SK-N-SH treated with all-trans-retinoic acid at 6 μM for 48 hours (cell line): ENCODE data around the gene FNDC11.

ENCODE experiments used
- BACH2 ChIP-seq: fragments of 250-450 bp; sonication (Bioruptor Pico); IDR thresholded peaks from 2 replicates; pipeline ENCODE4 v1.9.0; 2021; ENCODE audit warnings: mild to moderate bottlenecking, borderline replicate concordance
- CSDC2 ChIP-seq: fragments of 250-450 bp; sonication (Bioruptor Pico); IDR thresholded peaks from 2 replicates; pipeline ENCODE4 v1.5.0; 2020; ENCODE audit warnings: mild to moderate bottlenecking, moderate library complexity
- RARB ChIP-seq: fragments of 250-450 bp; sonication (Bioruptor Pico); IDR thresholded peaks from 2 replicates; pipeline ENCODE4 v1.8.0; 2021; ENCODE audit warnings: mild to moderate bottlenecking, moderate library complexity
- ZFP3 ChIP-seq: fragments of 250-450 bp; sonication (Bioruptor Pico); IDR thresholded peaks from 2 replicates; pipeline ENCODE4 v1.5.0; 2020; ENCODE audit warnings: mild to moderate bottlenecking, moderate library complexity
- ZNF565 ChIP-seq: fragments of 450-650 bp; formaldehyde crosslinking; conservative IDR thresholded peaks from 2 replicates; pipeline ENCODE4 v1.5.0; 2020; ENCODE audit warnings: low read depth, mild to moderate bottlenecking, moderate library complexity
- ZNF70 ChIP-seq: fragments of 450-650 bp; formaldehyde crosslinking; IDR thresholded peaks from 2 replicates; pipeline ENCODE4 v1.5.0; 2020; ENCODE audit warnings: mild to moderate bottlenecking, moderate library complexity
- TF ChIP-seq, protein P1 (sequence below): fragments of 250-450 bp; sonication (Bioruptor Pico); IDR thresholded peaks from 2 replicates; pipeline ENCODE4 v1.8.0; 2020; ENCODE audit warnings: mild to moderate bottlenecking, moderate library complexity, borderline replicate concordance
- TF ChIP-seq, protein P2 (sequence below): fragments of 250-450 bp; sonication (Bioruptor Pico); IDR thresholded peaks from 2 replicates; pipeline ENCODE4 v1.5.1; 2020; ENCODE audit warnings: low read depth, mild to moderate bottlenecking, moderate library complexity
- TF ChIP-seq, protein P3 (sequence below): fragments of 250-450 bp; sonication (Bioruptor Pico); IDR thresholded peaks from 2 replicates; pipeline ENCODE4 v1.5.0; 2020; ENCODE audit warnings: mild to moderate bottlenecking, moderate library complexity

DNA sequence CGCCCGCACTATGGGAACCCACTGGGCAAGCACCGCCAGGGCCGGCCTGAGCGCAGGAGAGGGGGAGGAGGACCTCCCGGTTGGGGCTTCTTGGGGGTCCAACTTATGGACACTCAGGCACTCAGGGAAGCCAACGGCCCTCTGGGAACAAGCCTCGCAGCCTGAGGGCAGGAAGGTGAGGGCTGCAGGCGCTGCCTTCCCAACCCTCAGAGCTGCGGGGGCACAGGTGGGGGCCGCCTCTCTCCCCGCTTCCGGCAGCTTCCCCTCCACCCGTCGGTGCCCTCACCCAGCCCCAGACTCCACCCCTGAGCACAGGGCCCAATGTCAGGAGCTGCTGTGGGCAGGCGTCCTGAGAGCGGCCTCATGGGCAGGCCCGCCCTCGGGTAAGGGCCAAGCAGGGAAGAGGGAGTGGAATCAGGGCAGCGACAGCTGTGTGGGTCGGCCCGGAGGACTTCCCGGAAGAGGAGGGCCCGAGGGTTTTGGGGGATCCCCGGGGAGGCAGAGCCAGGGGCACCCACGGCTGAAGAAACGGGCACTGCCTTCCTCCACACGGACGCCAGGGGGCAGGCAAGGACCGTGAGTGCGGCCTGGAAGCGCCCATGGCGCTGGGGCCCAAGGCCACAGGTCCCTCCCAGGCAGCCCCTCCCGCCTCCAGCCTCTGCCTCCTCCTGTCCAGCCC is 16.3 kb upstream of the FNDC11 start:
- TF ChIP-seq ZFP3 (CRISPR knock-in tag): no peak
- no peak for TF ChIP-seq BACH2 (CRISPR knock-in tag)
- no peak for TF ChIP-seq CSDC2
- TF ChIP-seq ZNF70 (CRISPR knock-in tag): no peak
- no peak for TF ChIP-seq ZNF565 (CRISPR knock-in tag)
- TF ChIP-seq, protein P1, sequence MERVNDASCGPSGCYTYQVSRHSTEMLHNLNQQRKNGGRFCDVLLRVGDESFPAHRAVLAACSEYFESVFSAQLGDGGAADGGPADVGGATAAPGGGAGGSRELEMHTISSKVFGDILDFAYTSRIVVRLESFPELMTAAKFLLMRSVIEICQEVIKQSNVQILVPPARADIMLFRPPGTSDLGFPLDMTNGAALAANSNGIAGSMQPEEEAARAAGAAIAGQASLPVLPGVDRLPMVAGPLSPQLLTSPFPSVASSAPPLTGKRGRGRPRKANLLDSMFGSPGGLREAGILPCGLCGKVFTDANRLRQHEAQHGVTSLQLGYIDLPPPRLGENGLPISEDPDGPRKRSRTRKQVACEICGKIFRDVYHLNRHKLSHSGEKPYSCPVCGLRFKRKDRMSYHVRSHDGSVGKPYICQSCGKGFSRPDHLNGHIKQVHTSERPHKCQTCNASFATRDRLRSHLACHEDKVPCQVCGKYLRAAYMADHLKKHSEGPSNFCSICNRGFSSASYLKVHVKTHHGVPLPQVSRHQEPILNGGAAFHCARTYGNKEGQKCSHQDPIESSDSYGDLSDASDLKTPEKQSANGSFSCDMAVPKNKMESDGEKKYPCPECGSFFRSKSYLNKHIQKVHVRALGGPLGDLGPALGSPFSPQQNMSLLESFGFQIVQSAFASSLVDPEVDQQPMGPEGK (CRISPR knock-in tag): peak; percentile 26; the same call in 1 of the 2 replicates
- no peak for TF ChIP-seq RARB (CRISPR knock-in tag)
- TF ChIP-seq, protein P2, sequence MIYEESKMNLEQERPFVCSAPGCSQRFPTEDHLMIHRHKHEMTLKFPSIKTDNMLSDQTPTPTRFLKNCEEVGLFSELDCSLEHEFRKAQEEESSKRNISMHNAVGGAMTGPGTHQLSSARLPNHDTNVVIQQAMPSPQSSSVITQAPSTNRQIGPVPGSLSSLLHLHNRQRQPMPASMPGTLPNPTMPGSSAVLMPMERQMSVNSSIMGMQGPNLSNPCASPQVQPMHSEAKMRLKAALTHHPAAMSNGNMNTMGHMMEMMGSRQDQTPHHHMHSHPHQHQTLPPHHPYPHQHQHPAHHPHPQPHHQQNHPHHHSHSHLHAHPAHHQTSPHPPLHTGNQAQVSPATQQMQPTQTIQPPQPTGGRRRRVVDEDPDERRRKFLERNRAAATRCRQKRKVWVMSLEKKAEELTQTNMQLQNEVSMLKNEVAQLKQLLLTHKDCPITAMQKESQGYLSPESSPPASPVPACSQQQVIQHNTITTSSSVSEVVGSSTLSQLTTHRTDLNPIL (CRISPR knock-in tag): no peak
- TF ChIP-seq, protein P3, sequence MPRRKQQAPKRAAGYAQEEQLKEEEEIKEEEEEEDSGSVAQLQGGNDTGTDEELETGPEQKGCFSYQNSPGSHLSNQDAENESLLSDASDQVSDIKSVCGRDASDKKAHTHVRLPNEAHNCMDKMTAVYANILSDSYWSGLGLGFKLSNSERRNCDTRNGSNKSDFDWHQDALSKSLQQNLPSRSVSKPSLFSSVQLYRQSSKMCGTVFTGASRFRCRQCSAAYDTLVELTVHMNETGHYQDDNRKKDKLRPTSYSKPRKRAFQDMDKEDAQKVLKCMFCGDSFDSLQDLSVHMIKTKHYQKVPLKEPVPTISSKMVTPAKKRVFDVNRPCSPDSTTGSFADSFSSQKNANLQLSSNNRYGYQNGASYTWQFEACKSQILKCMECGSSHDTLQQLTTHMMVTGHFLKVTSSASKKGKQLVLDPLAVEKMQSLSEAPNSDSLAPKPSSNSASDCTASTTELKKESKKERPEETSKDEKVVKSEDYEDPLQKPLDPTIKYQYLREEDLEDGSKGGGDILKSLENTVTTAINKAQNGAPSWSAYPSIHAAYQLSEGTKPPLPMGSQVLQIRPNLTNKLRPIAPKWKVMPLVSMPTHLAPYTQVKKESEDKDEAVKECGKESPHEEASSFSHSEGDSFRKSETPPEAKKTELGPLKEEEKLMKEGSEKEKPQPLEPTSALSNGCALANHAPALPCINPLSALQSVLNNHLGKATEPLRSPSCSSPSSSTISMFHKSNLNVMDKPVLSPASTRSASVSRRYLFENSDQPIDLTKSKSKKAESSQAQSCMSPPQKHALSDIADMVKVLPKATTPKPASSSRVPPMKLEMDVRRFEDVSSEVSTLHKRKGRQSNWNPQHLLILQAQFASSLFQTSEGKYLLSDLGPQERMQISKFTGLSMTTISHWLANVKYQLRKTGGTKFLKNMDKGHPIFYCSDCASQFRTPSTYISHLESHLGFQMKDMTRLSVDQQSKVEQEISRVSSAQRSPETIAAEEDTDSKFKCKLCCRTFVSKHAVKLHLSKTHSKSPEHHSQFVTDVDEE (CRISPR knock-in tag): no peak
